Activated gamma-delta T cell treated with Interleukin-2 at 50 U/mL for 16 hours (primary cell): ENCODE data around the gene GCDH.
"Not testable (repeated sequence)": the region's sequence is repeated elsewhere in the genome, so short reads cannot be mapped to it uniquely, and the experiment has no call there.

Experiments used
- DNase-seq: peaks from one replicate; pipeline ENCODE4 v3.0.0-alpha.2; 2020

GCDH gene

GRCh38 chr19:12912571-12912970, 21.6 kb downstream of the GCDH start:
- no peak for DNase-seq

GRCh38 chr19:12913011-12913561, 22.1 kb downstream of the GCDH start:
- DNase-seq = no peak

GRCh38 chr19:12913851-12914690, 23.1 kb downstream of the GCDH start:
- peak; percentile 64 for DNase-seq

GRCh38 chr19:12915860-12916259, 24.9 kb downstream of the GCDH start:
- DNase-seq = not testable (repeated sequence)

DNA sequence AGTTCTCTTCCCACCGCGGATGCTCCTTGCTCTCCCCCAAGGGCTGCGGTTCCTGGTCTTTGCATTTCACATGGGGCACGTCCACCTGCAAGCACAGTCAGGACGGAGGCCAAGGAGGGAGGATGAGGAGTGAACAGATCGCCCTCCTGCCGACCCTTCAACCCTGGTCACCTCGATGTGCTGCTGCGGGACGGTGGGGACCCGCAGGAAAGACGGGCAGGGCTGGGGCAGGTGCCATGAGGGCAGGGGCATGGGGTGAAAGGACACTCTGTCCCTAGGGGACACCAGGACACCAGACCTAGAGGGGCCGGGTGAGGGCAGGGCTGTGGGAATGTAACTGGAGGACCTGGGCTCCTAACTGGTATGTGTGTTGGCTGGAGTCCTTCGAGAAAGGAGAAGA, 27.3 kb downstream of the GCDH start:
- no peak for DNase-seq

DNA sequence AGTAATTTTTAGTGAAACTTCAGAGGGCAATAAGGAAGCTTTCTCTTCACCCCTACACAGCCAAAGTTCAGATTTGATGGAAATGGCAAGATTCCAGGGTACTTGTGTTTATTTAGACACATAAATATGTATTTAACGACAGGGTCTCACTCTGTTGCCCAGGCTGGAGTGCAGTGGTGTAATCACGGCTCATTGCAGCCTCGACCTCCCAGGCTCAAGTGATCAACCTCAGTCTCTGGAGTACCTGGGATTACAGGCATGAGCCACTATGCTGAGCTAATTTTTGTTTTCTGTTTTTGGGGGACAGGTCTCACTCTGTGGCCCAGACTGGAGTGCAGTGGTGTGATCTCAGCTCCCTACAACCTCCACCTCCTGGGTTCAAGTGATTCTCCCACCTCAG, 30.1 kb downstream of the GCDH start:
- DNase-seq = no peak

GRCh38 chr19:12922959-12923358, 32.0 kb downstream of the GCDH start:
- no peak for DNase-seq

DNA sequence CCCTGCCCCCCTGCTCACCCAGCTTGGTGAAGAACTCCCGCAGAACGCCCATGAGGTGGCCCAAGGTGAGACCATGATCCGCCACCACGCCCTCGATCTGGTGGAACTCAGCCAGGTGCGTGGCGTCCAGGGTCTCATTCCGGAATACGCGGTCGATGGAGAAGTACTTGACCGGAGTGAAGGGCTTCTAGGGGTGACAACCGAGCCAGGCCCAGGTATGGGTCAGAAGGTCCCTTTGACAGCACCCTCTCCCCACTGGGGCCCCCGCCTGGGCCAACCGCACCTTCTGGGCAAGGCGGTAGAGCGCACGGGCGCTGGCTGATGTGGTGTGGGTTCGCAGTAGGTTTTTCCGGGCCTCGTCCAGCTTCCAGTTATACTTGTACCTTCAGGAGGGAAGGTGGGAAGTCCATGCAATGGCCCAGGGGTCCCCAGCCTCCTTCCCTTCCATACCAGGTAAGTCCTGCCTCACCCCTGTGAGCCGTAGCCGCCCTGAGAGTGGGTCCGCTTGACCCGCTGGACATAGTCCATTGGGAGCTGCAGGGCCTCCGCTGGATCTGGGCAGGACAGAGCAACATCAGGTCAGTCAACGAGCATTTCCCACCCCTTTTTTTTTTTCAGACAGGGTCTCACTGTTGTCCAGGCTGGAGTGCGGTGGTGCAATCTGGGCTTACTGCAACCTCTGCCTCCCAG, 33.8 kb downstream of the GCDH start:
- DNase-seq = no peak

DNA sequence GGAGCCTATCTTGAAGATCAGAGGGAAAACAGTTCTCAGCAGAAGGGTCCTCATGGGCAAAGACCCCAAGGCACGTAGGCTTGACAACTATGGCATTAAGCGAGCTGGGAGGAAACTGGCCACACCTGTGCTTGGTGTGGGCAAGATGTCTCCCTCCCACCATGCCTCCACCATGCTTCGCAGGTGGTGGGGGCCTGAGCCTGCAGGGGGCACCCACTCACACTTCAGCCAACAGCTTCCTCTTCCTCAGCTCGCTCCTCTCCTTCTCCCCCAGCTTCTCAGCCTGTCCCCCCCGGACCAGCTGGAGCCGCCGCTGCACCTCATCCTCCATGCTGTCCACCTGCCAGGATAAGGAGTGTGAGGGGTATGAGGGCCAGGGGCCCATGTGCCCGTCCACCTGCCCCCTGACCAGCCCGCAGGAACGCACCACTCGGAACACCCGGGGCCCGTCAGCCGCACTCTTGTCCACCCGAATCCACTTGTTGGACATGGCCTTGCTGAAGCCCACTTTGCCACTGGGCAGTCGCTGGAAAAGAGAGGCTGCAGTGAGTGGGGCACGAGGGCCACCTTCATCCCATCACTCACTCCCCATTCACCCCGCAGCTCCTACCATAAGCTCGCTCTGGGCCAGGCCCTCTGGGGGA, 39.2 kb downstream of the GCDH start:
- DNase-seq = no peak

- no peak for DNase-seq
Observed at GRCh38 chr19:12932392-12933286, 41.7 kb downstream of the GCDH start.

DNA sequence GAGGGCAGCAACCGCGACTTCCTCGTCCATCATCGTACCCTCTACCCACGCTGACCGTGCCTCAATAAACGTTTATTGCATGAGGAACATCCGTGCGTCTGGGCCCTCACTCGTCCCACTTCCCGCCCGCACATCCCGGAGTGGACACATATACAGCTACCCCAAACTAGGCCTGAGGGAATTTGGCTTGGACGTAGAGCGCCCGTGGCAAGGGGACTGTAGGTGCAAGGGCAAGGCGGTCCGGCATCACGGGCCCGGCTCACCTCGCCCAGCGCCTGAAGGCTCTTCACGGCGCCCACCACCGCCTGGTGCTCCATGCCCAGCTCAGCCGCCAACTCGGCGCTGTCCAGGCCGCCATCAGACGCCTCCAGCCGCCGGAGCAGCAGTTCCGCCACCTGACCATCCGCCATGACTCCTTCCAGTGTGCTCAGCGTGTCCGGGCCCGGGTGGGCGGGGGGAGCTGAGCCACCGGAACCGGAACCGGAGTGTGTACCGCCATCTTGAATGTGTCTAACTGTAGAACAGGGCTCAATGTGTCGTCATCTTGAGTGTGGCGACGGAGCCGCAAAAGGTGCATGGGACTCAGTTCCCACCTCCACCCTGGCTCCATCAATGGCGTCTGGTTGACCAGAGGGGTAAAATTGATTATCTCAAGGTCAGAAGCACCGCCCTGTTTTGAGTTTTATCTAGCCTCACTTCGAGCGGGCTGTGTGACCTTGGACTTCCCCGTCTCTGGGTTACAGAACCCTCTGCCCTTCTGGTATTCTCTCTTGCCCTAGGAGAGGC, 42.5 kb downstream of the GCDH start, which contains the start of gene FARSA:
Gene FARSA (minus strand): TSS at position 425 of the 786 bp plus-strand sequence. CDS start 15 bp downstream, at position 410.
- peak; percentile 85 for DNase-seq

GRCh38 chr19:12935071-12935470, 44.1 kb downstream of the GCDH start:
- no peak for DNase-seq

DNA sequence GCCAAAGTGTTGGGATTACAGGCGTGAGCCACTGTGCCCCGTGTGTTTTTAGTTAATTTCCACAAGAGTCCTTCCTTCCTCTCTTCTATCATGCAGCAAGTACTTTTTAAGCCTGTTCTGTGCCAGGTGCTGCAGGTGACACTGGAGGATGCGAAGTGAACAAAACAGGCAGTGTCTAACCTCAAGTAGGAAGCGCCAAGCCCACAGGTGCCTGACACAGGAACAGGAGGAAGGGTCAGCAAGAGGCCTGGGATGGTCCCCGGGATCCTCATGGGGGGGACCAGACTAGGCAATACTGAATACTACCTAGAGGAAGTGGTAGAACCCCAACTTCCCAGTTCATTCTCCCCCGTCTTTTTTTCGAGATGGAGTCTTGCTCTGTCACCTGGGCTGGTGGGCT, 45.6 kb downstream of the GCDH start:
- DNase-seq = no peak

DNA sequence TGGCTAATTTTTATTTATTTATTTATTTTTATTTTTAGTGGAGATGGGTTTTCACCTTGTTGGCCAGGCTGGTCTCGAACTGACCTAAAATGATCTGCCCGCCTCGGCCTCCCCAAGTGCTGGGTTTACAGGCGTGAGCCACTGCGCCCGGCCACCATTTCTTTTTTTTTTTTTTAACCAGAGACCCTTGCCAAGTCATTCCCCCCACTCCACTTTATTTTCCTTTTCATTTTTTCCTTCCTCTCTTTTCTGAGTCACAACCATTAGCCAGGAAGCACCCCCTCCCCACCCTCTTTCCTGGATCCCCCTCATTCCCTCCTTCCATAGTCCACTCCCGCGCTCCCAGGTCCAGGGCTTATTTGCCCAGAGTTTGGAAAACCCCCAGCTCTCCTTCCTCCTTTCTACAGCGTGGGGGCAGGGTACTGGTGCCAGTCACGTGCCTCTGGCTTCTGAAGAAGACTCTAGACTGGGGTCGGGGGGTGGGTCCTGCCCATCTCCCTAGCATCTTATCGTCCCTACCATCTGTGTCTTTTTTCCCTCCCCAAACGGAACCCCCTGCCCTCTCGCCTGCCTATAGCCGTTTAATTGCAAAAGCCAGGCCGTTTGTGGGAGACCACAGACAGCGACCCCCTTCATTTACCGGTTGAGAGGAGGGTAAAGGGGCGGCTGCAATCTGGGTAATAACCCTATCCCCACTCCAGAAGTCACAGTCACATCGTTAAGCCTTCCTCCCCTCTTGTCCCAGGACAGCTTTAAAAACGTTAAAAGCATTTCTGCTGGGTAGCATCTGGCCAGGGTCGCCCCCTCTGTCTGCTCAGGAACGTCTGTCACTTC, 46.4 kb downstream of the GCDH start:
- DNase-seq = no peak

DNA sequence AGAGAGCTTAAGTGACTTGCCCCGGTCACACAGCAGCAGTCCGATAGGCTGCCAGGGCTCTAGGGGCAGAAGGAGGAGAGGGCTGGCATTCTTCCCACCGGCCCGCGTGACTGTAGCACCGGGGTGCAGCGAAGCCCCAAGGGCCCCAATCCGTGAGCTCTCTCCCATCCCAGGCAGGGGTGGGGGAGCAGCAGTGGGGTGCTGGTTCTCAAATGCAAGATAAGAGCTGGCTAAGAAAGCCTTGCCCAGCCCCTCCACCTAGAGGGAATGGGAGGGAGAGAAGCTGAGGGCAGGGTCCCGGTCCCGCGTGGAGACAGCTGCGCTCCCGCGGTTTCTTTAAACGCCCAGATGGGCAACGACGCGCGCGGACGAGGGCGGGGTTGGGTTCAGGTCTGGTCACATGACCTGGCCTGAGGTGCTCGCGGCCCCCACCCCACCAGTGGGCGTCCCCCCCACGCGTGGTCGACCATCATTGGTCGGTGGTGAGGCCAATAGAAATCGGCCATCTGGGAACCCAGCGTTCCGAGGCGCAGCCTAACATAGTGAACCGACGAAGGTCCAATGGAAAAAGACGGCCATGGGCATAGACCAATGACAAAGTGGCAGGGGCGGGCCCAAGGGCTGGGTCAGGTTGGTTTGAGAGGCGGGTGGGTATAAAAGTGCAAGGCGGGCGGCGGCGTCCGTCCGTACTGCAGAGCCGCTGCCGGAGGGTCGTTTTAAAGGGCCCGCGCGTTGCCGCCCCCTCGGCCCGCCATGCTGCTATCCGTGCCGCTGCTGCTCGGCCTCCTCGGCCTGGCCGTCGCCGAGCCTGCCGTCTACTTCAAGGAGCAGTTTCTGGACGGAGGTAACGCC, 47.2 kb downstream of the GCDH start, which contains the start of gene CALR:
Gene CALR (plus strand): TSS at position 683 of the 852 bp plus-strand sequence. CDS start 71 bp downstream, at position 754.
- peak; percentile 99 for DNase-seq

DNA sequence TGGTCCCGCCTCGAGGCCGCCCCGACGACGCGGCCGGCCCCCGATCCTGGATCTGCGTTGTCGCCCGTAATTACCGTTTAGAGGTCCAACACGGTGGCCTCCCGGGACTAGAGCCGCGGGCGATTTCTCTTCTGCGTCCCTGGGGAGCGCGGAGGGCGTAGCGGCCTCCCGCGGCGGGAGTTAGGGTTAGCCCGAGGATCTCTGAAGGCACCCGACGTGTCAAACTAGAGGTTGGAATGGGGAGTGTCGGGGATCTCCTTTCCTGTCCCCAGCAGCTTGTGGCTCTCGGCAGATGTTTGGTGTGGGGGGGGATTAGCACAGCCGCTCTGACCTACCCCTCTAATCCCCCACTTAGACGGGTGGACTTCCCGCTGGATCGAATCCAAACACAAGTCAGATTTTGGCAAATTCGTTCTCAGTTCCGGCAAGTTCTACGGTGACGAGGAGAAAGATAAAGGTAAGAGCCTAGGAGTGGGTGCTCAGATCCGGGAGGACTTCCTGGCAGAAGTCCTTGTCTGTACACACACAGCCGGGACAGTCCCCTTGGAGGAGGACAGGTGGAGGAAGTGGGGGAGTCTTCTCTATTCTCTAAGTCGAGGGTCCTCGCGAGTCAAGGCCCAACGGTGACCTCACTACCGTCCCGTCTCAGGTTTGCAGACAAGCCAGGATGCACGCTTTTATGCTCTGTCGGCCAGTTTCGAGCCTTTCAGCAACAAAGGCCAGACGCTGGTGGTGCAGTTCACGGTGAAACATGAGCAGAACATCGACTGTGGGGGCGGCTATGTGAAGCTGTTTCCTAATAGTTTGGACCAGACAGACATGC, 48.0 kb downstream of the GCDH start:
- DNase-seq = no peak

GRCh38 chr19:12939975-12940423, 49.0 kb downstream of the GCDH start:
- no peak for DNase-seq

- DNase-seq = no peak
Observed at GRCh38 chr19:12940897-12941296, 49.9 kb downstream of the GCDH start.
